GM19193 (cell line): ENCODE results near the gene ANKFN1.

Source experiments
- POLR2A ChIP-seq: IDR thresholded peaks from 4 replicates; pipeline ENCODE4 v1.6.1; 2011; ENCODE audit not compliant: insufficient read depth, insufficient read length; ENCODE audit errors: extremely low read depth

The ANKFN1 gene

DNA sequence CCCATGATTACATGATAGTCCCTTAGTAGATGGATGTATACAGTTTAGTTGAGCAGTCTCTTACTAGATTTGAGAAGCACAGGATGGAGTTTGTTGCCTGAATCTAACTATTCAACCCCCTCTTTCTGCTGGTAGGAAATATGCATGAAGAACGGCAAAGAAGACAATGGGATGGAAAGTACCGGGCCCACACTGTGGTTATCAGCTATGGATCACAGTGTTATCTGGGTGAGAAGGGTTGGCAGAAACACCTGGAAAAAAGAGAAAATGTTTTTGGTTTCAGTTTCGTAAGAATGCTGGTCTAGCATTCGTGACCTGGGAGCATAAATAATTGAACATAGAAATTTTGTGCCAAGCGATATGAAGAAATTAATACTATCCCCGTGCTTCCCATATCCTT, 53.1 kb downstream of the ANKFN1 start:
- TF ChIP-seq POLR2A: no peak

DNA sequence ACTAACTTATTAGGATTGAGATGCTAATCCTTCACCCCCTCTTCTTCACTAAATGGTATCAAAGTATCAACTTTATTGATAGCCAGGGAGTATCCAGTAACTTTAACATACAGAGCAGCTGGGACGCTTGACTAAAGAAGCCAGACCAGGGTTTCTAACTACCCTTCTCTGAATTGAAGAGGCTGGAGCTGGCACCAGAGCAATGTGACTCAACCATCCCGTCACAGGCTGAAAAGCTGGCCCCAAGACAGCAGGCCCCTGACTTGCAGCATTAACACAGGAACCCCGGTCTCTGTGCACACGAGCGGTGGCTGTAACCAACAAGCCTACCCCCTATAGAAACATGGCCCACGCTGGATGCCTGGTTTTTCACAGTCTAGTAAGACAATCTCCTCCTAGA, 59.8 kb downstream of the ANKFN1 start:
- TF ChIP-seq POLR2A: no peak

GRCh38 chr17:56217921-56218320, 64.6 kb downstream of the ANKFN1 start:
- TF ChIP-seq POLR2A: no peak

DNA sequence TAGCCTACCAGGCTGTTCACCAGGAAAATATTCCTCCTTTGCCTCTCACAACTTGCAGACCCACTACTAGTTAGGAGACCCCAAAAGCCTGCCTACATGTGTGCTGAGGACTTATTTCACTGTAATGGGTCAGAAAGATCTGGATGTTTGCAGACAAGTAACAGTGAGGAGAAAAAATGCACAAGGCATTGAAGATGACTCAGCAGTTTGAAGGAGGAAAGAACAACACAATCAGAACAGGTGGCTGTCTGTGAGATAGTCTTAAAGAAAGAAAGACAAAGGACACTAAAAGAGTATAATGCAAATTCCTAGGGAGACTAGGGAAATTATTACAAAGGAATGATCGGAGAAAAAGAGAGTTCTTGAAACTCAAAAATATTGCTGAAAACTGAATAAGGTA, 69.0 kb downstream of the ANKFN1 start:
- TF ChIP-seq POLR2A: no peak

GRCh38 chr17:56230660-56231059, 77.4 kb downstream of the ANKFN1 start:
- no peak for TF ChIP-seq POLR2A

DNA sequence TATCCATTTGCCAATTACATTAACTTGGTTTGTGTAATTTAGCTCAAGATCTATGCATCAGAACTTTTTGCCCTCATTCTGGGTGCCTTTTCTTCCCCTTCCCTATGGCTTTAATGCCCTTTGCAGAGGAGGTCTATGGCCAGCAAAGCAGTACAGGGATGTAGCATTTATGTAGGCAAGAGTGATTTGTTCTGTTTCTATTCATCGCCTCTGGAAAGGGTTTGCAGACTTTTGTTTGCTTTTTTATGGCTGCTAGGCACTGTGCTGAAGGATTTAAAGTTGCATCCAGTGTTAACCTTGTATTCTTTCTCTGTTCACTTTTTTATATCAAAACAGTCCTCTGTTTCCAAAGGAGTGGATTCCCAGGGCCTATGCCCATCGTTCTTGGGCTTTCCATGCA, 78.0 kb downstream of the ANKFN1 start:
- TF ChIP-seq POLR2A: no peak

DNA sequence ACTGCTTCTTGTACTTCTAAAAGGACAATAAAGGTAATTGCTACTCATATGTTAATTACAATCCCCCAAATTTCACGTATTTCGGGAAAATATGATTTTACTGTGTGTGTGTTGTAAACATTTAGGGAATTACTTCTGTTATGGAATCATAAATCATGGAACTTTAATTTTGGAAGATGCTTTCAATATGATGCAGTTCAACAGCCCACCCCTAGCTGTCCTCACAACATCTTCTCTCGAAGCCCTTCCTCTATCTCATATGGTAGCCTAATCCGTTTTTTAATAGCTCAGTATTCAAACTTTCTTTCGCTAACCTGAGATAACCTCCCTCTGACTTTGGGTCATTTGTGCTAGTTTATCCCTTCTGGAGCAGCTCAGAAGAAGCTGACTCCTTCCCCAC, 78.4 kb downstream of the ANKFN1 start:
- TF ChIP-seq POLR2A: no peak

- TF ChIP-seq POLR2A: no peak
Measured at GRCh38 chr17:56244268-56244890, 91.1 kb downstream of the ANKFN1 start.

GRCh38 chr17:56247816-56248215, 94.5 kb downstream of the ANKFN1 start:
- no peak for TF ChIP-seq POLR2A

DNA sequence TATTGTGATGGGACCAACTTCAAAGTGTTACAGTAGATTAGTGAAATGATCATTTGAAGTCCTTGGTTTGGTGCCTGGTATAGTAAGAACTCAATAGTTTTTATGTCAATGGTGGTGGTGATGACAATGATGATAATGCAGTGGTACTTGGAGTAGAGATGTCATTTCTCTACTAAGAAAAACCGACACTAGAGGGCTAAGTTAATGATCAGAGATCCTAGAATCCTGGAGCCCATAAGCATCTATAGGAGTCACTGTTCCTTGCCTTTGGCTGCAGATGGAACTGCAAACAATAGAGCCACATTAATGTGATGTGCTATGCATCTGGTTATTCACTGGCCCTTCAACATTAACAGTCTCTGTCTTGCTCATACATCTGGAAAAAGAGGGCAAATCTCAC, 103.8 kb downstream of the ANKFN1 start:
- TF ChIP-seq POLR2A: no peak

DNA sequence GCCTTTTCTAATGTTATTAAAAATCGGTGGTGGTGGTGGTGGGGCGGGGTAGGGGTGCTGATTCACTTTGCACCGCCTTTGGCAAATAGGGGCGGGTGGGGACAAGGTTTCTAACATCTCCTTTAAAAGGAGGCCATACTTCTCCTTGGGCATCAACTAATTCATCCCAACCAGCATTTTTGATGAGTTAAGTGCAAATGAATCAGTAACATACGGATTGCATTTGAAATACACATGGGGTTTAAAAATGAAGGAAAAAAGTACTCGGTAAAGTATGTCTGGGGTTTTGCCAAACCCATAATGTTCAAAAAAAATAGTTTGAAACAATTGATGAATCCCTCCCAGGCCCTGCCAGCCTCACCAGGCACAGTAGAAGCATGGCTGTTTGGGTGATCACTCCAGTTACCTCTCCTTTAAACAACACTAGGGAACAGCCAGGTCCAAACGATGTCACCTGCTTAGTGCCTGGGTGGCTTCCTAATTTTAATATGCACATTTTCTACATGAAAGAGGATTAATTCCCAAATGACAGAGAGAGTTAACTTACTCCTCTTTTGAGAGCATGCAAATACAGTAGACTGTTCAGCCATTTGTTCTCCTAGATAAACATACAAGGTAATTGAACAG, 107.2 kb downstream of the ANKFN1 start:
- no peak for TF ChIP-seq POLR2A

- no peak for TF ChIP-seq POLR2A
Measured at GRCh38 chr17:56262803-56263202, 109.5 kb downstream of the ANKFN1 start.

- TF ChIP-seq POLR2A: no peak
Measured at GRCh38 chr17:56269556-56270389, 116.5 kb downstream of the ANKFN1 start.

GRCh38 chr17:56274491-56274890, 121.2 kb downstream of the ANKFN1 start:
- TF ChIP-seq POLR2A: no peak

DNA sequence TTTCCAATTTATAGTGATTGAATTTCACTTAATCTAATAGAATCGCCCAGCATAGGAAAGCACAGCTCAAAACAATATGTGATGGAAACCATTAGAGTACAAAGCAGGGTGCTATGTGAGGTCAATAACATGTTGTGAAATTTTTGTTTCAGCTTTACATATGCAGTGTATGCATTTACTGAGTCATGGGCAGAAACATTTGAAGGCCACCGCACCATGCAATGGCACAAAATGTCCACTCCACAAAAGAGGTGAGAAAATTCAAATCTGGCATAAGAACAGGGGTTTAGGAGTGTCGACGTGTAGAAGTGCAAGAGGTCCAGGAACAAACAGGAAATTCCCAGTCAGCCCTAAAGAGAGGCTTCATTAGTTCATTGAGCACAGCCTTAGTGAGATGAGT, 131.2 kb downstream of the ANKFN1 start:
- TF ChIP-seq POLR2A: no peak

DNA sequence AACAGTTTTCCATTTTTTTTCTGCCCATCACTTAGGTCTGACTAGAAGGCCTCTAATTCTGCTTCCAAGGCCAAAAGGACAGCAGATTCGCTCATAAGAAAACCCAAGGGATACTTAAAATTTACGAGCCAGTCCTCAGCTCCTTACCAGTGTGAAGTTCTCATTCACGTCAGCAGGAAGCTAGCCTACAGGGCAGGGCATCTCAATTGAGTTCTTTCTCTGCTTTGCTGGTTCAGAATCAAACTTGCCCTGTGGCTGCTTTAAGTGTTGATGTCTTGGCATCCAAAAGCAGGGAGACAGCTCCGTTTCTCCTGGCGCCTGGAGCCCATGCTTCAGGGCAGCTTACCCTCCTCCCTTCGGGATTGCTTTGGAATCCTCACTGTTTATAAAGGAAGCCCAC, 136.0 kb downstream of the ANKFN1 start:
- TF ChIP-seq POLR2A: no peak
